Inflammatory macrophage treated with lipopolysaccharide for 4 hours (primary cell): Measurements from ENCODE around the gene ZNF524.

Experiments used
- DNase-seq: peaks from one replicate; pipeline ENCODE4 v3.0.0-alpha.2; 2020

The ZNF524 gene

DNA sequence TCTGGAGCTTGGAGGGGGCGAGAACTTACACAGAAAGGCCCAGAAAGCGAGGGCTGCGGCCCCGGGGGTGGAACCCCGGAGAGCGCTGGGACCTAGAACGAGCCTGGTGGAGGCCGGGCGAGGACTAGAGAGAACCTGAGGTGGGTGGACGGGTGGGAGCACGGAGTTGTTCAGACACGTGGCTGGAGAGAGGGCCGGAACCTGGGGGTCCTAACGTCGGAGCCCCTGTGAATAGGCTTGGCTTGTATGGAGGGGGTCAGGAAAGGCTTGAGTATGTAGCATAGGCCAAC is 43.7 kb downstream of the ZNF524 start:
- DNase-seq = no peak

DNA sequence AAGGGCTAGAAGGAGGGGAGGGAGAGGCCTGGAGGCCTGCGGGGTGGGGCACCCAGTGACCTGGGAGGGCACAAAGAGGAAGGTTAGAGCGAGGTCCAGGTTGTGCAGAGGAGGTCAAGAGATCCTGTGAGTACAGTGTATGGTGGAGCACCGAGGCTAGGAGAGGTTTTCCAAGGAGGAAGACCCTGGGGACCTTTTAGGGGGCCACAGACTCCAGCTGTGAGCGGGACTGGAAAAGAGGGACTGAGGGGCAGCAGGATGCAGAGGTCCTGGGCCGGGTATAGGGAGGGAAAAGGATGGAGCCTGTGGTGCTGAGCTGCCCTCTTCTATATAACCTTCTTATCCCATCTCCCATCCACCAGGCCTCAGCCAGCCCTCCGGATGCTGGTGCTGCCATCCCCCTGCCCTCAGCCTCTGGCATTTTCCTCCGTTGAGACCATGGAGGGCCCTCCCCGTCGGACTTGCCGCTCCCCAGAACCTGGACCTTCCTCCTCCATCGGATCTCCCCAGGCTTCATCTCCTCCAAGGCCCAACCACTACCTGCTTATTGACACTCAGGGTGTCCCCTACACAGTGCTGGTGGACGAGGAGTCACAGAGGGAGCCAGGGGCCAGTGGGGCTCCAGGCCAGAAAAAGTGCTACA is 44.2 kb downstream of the ZNF524 start:
- no peak for DNase-seq

DNA sequence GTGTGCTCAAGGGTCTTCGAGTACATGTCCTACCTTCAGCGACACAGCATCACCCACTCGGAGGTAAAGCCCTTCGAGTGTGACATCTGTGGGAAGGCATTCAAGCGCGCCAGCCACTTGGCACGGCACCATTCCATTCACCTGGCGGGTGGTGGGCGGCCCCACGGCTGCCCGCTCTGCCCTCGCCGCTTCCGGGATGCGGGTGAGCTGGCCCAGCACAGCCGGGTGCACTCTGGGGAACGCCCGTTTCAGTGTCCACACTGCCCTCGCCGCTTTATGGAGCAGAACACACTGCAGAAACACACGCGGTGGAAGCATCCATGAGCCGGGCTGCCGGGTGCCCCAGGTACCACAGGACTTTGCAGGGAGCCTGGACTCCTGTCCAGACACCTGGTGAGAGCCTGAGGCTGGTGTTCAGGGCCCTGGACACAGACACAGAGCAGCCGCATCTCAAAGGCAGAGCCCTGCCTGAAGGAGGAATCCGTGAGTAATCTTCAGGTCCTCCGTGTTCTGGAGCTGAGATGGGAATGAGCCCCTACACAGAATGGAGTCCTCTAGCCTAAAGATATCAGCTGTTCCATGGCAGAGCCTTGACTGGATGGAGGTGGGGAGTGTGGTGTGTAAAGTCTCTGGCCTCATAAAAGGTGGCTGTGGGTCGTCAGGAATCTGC is 44.9 kb downstream of the ZNF524 start:
- no peak for DNase-seq

DNA sequence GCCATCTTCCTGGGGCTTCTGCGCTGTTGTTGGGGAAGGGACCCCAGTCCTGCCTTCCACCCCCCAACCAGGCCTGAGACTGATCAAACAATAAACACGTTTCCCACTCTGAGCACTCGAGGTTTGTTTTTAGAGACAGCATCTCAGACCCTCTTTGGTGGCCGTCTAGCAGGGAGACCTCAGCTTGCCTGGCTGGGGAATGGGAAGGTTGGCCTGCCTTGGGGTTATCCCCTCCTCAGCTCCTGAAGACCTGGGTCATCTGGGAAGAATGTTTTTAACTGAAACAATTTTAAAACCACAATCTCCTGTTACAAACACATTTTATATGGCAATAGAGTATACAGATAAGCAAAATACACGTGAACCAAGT is 45.4 kb downstream of the ZNF524 start:
- DNase-seq = no peak

DNA sequence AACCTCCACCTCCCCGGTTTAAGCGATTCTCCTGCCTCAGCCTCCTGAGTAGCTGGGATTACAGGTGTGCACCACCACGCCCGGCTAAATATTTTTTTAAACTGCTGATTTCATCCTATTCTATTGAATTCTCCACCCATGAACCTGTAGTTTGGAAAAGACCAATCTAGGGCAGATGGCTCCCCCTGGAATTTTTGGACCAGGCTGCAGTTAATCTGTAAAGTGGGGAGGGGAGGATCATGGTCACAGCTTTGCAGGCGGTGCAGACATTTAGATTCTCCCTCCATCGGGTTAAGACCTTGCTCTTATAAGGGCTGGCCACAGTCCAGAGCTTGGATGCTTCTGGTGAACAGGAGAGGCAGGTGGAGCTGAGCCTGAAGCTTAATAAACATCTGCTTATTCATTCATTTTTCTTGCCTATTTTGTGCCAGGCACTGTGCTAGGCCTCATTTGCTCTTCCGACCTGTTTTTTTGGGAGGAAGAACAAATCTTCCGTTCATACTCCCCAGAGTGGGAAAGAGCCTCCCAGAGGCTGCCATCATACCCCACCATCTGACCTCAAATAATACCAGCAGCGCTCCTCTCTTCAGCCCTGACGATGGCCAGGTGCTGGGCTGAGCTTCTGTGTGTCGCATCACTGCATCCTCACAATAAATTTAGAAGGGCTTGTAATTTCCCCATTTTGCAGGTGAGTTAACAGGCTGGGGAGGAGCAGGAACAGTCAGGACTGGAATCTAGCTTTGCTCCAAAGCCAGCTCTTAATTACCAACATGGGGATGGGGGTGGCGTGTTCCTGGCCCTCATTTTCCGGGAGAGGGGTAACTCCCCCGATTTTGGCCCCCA is 47.0 kb downstream of the ZNF524 start:
- no peak for DNase-seq

DNA sequence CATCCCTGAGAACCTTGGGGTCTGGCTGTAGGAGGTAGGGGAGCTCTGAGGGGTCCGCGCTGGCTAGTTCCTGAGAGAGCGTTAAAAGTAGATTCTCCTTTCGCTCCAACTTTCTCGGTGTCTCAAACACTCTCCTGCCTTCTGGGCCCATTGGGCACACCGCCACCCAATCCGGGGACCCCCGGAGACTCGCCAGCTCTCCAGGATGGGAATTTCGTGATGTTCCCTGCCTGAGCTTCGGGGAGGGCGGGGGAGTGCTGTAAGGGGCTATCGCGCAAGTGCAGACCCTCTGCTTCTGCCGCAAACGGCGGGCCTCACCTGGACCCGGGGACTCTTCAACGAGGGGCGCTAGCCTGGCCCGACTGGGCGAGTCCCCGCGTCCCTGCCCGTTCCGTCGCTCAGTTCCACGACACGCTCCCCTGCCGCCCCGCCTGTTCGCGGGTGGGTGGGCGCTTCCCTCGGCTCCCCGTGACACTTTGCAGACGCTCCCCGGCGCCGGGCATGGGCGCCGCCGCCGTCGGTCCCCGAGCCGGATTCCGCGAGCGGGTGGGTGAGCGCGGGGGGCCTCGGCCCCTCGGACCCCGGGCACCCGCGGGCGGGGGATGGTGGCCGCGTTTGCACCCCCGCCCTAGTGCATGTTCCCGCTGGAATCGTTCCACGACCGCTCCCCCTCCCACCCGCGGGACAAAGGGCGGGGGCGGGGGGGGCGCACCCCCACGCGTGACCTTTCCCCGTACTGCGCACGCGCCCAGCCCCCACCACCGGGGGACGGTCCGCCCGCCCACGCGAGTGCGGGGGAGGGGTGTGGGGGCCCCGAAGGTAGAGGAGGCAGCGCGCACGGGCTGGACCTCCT is 47.9 kb downstream of the ZNF524 start, which contains the start of gene CCDC106:
CCDC106 (plus strand) TSS at position 481 of the 853 bp plus-strand sequence. CDS start 835 bp downstream, outside the sequence.
- peak; percentile 32 for DNase-seq

DNA sequence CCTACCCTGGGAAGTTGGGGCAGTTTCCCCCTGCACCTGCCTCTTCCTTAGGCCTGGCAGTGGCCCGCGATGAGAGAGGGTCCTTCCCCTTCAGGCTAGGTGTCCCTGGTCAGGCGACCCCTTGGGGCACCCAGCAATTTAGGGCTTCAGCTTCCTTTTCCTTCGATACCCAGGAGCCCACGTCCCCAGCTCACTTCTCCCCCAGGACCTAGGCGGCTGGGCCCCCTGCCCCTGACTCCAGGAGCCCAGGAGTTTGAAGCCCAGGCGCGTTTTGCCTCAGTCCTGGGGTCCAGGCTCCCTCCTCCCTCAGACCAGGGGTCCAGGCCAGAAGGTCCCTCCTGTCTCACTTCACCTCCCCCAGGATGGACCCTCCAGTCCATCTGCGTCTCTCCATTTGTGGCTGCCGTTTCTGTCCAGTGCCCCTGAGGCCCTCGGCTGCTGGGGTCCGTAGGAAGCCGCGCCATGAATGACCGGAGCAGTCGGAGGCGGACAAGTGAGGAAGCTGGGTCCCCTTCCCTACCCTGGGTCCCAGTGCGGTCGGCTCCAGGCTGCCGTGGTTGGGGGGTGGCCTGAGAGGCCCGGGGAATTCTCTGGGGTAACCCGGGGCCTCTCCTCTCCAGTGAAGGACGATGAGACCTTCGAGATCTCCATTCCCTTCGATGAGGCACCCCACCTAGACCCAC is 48.6 kb downstream of the ZNF524 start:
- DNase-seq = no peak

DNA sequence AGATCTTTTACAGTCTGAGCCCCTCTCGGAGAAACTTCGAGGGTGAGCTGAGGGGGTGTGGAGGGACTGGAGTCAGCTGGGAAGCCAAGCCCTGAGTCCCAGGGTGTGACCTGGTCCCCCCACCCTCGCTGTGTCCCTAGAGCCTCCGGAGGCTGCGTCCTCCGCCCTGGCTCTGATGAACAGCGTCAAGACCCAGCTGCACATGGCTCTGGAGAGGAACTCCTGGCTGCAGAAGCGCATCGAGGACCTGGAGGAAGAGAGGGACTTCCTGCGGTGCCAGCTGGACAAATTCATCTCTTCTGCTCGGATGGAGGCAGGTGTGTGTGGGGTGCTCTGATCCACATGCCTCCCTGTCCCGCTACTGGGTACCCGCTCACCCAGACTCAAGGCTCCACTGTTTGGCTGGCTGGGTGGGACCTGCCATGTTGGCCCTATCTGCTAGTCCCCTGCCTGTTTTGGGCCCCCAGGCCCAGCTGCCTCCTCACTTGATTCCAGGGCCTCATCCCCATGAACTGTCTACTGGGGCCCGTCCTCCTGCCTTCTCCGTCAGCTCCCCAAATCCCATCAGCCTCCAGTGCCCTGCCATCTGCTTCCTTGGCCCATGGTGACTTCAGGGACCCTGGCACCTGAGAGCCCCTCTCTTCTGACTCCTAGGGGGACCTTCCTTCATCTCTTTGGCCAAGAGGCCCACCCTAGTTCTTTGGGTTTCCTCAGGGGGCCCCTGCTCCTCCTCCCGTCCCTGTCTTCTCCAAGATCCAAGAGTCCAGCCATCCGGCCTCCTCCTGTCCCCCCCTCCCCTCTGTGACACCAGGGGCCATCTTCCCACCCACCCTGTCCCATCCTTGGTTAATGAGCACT is 49.4 kb downstream of the ZNF524 start:
- no peak for DNase-seq

DNA sequence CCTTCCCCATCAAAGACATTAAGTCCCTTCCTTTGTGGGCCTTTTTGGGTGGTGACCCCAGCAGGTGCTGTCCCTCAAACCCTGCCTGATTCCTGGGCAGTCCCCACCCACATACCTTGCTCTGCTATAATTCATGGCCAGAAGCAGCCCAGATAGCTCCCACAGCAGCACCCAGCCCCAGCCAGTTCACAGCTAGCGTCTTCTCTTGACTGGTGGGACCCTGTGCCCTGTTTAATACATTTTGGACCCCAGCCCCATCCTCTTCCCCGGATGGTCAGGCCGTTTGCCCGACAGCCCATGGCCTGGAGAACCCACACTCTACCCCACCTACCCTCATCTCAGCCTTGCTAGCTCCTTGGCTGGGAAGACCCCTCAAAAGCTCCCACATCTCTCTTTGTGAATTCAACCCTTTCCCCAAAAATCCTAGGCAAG is 50.1 kb downstream of the ZNF524 start:
- DNase-seq = no peak

DNA sequence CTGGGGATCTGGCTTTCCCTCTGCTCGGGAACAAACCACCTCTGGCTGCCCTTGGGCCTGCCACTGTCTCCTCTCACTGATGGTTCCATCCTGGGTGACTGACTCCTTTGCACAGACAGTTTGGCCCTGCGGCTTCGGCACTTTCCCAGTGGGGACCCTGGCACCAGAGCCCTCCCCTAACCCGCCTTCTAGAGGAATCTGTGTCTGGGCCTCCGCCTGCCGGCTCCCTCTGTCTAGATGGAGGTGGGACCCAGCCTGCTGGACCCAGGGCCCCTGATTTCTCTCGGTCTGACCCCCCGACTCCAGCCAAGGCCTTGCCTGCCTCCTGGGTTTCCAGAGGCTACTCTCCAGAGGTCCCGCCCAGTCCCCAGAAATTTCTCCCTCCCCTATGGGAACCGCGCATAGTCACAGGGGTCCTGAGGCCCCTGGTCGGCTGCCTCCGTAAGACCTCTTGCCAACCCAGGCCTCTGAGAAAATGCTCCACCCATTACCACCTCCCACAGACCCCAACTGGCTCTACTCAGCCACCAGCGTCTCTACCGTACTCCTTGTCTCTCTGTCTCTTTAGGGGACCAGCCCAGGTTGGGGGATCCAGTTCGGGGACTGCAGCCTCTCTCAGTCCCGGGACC is 50.6 kb downstream of the ZNF524 start:
- no peak for DNase-seq

DNA sequence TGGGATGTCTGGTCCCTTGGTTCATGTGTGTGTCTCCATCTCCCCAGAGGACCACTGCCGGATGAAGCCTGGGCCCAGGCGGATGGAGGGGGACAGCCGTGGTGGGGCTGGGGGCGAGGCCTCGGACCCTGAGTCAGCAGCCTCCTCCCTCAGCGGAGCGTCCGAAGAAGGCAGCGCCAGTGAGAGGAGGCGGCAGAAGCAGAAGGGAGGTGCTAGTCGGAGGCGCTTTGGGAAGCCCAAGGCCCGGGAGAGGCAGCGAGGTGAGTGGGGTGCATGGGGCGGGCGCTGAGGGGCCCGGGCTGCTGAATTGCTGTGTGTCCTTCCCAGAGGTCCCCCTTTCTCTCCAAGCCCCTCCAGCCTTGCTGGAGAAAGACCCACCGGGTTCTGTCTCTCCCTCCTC is 51.1 kb downstream of the ZNF524 start:
- no peak for DNase-seq

DNA sequence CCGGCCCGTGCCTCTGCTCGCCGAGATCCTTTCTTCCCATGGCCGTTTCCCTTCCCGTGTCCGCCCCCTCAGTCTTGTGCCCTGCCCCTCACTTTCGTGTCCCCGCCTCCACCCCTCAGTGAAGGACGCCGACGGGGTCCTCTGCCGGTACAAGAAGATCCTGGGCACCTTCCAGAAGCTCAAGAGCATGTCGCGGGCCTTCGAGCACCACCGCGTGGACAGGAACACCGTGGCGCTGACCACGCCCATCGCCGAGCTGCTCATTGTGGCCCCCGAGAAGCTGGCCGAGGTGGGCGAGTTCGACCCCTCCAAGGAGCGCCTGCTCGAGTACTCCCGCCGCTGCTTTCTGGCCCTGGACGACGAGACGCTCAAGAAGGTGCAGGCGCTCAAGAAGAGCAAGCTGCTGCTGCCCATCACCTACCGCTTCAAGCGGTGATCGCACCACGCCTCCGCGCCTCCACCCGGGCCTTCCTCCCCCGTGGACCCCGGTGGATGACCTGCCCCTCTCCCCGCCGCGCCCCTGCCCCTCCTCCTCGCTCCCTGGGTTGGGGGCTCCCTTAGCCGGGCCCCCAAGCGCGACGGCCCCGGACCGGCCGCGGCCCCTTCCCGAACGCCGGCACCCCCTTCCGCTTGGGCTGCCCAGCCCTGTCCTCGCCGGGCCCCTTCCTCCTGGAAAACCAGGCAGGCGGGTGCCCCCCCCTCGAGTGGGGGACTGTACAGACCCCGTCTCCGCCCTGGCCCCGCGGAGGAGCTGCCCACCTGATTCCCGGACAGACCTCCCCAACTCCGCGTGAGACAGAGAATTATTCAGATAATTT is 52.4 kb downstream of the ZNF524 start:
- DNase-seq = no peak
